Activated T-cell treated with anti-CD3 and anti-CD28 coated beads, Interleukin-2, amount 50 U/mL, for 72 hours (primary cell): ENCODE results near the gene HLA-F. TPM values are rescaled to one million over a fixed set of nuclear protein-coding genes. Genes with fewer than 3 reads are reported as not detected.

Experiments used
- ATAC-seq, 2 donors: fragments of 150-1000 bp; cut with Tn5 transposase; replicated peaks in 1 of 2; 2 replicates each; pipeline ENCODE4 v1.10.0; 2021; ENCODE audit warnings: moderate library complexity in 2 of 2, mild to moderate bottlenecking in 1 of 2
- DNase-seq, 2 donors: peaks; one replicate each; pipeline ENCODE4 v3.0.0; 2021 to 2022; ENCODE audit warnings: mixed read lengths in 1 of 2
- H3K27ac Mint-ChIP-seq: one replicate; pipeline ENCODE4 v1.8.0; 2022; ENCODE audit warnings: mild to moderate bottlenecking, moderate library complexity, mixed read lengths
- H3K27me3 Mint-ChIP-seq: one replicate; pipeline ENCODE4 v1.8.0; 2022; ENCODE audit warnings: low read depth, mixed read lengths
- H3K36me3 Mint-ChIP-seq, 2 donors: one replicate each; pipeline ENCODE4 v1.8.0; 2022; ENCODE audit warnings: mixed read lengths in 2 of 2, mild to moderate bottlenecking in 1 of 2; ENCODE audit not compliant: insufficient read depth in 2 of 2
- H3K4me1 Mint-ChIP-seq: one replicate; pipeline ENCODE4 v1.8.0; 2022; ENCODE audit warnings: low read depth, mixed read lengths
- H3K4me3 Mint-ChIP-seq, 2 donors: one replicate each; pipeline ENCODE4 v1.8.0; 2022; ENCODE audit warnings: mild to moderate bottlenecking in 2 of 2, mixed read lengths in 2 of 2, moderate library complexity in 2 of 2
- H3K9me3 Mint-ChIP-seq, 2 donors: one replicate each; pipeline ENCODE4 v1.8.0; 2022; ENCODE audit warnings: mixed read lengths in 2 of 2
- total RNA-seq, 2 donors: library from RNA; stranded (reverse); gene quantifications; one replicate each; pipeline ENCODE4 v1.2.3, GENCODE V29; 2022

The HLA-F gene
- total RNA-seq, 2 donors from 2014 or later, result 238 to 275 TPM

DNA sequence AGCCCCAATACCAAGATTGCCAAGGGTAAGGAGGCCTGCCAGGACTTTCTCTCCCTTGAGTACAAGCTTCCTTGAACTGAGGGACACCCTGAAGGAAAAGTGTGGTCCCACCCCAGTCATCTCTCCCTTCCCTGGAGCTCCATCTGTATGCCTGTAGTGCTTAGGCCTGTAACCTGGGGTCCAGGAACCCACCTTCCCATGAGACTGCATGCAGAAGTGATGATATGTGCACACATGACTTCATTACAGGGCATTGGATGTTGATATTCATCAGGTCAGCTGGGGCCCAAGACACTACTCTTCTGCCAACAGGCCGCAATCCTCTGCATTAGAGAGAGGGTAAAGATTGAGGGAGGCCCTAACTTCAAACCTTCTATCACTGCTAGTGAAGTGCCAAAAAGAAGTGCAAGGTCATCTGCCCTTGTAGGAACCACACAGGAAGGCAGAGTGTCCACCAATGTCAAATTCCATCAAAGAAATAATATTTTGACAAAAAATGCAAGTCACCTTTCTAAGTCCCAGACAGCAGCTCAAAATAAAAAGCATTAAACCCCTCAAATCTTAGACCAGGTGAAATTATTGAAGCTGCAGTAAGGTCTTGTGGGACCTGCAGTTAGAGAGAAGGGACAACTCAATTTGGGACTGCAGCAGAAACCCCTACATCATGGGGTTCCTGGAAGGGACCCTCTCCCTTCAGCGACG is 5.1 kb downstream of the HLA-F start:
- peaks cover 51% of the 10 kb centered on the region for H3K4me1 Mint-ChIP-seq
- H3K9me3 Mint-ChIP-seq, result no peaks in the 10 kb centered on the region
- no peak overlapping the region for H3K4me3 Mint-ChIP-seq
- ATAC-seq, result no peak
- peak overlapping the region; percentile 45 for H3K27ac Mint-ChIP-seq
- no peaks in the 10 kb centered on the region for H3K27me3 Mint-ChIP-seq
- peaks cover 20 to 31% of the 10 kb centered on the region in 2 donors for H3K36me3 Mint-ChIP-seq
- no peak for DNase-seq

DNA sequence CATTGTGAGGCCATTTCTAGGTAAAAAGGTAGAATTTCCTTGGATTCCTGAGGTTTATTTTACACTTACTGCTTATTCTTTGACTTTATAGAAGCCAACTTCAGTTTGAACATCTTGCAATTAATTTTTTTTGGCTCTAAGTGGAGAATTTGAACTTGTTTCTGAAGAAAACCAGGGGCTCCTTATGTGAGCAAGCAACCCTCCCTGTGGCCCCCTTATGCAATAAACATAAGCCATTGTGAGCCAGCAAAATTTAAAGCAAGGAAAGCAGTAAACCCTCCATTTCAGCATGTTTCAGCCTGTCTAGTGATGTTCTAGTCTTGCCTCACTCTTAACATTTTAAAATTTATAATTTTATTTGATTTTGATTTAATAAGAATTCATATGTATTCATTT is 5.6 kb downstream of the HLA-F start:
- Mint-ChIP-seq H3K9me3 (no peaks in the 10 kb centered on the region), H3K27ac (no peak overlapping the region), H3K4me3 (no peak overlapping the region), H3K27me3 (no peaks in the 10 kb centered on the region), H3K36me3 (peaks cover 20 to 31% of the 10 kb centered on the region in 2 donors), H3K4me1 (peaks cover 53% of the 10 kb centered on the region)
- DNase-seq (no peak), ATAC-seq (no peak)

DNA sequence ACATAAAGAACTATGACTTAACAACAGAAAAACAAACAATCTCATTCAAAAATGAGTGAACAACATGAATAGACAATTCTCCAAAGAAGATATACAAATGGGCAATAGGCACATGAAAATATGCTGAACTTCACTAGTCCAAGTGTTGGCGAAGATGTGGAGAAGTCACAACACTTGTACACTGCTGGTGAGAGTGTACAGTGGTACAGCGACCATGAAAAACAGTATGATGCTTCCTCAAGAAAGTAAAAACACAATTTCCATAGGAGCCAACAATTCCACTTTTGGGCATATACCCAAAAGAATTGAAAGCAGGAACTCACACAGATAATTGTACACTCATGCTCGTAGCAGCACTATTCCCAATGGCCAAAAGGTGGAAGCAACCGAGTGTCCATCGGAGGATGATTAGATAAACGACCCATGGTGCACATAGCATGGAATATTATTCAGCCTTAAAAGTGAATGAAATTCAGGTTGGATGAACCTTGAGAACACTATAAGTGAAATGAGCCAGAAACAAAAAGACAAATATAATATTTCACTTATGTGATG is 6.6 kb downstream of the HLA-F start:
- no peak for DNase-seq
- Mint-ChIP-seq H3K36me3 (peaks cover 11 to 24% of the 10 kb centered on the region in 2 donors), H3K4me3 (no peak overlapping the region), H3K27me3 (no peaks in the 10 kb centered on the region), H3K4me1 (peaks cover 54% of the 10 kb centered on the region), H3K27ac (peak overlapping the region; percentile 52), H3K9me3 (no peaks in the 10 kb centered on the region)
- ATAC-seq, result no peak

DNA sequence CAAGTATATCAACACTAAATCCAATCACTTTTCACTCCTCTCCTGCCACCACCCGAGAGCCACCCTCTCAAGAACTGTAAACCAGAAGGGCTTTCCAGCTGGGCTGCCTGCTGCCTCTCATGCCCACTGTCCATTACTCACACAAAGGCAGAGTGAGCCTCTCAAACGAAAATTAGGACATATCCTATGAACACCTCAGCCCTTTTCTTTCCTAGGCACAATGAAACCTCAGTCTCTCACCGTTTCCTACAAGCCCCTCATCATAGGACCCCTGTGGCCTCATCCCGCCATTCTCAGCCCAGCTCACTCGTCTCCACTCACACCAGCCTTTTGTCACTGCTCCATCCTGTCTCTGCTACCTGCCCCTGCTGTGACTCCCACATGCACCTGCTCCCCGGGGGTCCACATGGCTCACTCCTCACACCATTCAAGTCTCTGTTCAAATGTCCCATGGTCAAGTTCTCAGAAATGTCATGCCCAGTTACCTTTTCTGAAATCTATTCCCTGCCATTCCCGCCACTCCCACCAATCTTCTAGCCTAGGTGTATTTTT is 7.4 kb downstream of the HLA-F start:
- Mint-ChIP-seq H3K36me3 (peaks cover 9 to 18% of the 10 kb centered on the region in 2 donors), H3K27me3 (no peaks in the 10 kb centered on the region), H3K27ac (peak overlapping the region; percentile 43), H3K9me3 (no peaks in the 10 kb centered on the region), H3K4me3 (no peak overlapping the region), H3K4me1 (peaks cover 47% of the 10 kb centered on the region)
- ATAC-seq, result peak in 1 of 2 donors; percentile 18
- no peak for DNase-seq

DNA sequence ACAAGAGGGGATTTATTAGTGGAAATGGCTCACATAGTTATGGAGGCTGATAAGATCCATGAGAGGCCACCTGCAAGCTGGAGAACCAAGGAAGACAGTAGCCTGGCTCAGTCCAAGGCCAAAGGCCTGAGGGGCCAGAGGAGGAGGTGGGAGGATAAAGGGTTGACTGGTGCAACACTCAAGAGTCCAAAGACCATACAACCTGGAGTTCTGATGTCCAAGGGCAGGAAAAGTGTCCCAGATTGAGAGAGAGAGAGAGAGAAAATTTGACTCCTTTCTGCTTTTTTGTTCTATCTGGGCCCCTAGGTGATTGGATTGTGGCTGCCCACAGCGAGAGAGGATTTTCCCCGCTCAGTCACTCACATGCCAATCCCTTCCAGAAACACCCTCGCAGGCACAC is 8.0 kb downstream of the HLA-F start:
- DNase-seq (no peak), ATAC-seq (no peak)
- Mint-ChIP-seq H3K4me3 (no peak overlapping the region), H3K36me3 (peaks cover 11 to 16% of the 10 kb centered on the region in 2 donors), H3K27ac (peak overlapping the region; percentile 43), H3K27me3 (no peaks in the 10 kb centered on the region), H3K4me1 (peaks cover 40% of the 10 kb centered on the region), H3K9me3 (no peaks in the 10 kb centered on the region)

DNA sequence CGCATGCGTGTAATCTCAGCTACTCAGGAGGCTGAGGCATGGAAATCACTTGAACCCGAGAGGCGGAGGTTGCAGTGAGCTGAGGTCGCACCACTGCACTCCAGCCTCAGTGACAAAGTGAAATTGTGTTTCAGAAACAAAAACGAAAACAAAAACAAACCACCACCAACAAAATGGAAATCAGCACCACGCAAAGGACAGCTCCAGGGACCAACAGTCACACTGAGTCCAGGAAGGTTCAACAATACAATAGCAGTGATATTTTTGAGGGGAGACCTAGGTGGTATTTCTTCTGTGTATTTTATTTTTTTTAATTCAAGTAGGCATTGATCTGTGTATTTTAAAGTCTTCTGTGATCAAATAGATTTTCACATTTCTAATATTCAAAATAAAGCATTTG is 9.8 kb downstream of the HLA-F start:
- DNase-seq (no peak), ATAC-seq (no peak)
- H3K4me1 Mint-ChIP-seq, result peaks cover 23% of the 10 kb centered on the region
- no peak overlapping the region for H3K4me3 Mint-ChIP-seq
- H3K36me3 Mint-ChIP-seq, result peaks cover 2 to 3% of the 10 kb centered on the region in 2 donors
- H3K27me3 Mint-ChIP-seq, result no peaks in the 10 kb centered on the region
- H3K27ac Mint-ChIP-seq, result no peak overlapping the region
- no peaks in the 10 kb centered on the region for H3K9me3 Mint-ChIP-seq

DNA sequence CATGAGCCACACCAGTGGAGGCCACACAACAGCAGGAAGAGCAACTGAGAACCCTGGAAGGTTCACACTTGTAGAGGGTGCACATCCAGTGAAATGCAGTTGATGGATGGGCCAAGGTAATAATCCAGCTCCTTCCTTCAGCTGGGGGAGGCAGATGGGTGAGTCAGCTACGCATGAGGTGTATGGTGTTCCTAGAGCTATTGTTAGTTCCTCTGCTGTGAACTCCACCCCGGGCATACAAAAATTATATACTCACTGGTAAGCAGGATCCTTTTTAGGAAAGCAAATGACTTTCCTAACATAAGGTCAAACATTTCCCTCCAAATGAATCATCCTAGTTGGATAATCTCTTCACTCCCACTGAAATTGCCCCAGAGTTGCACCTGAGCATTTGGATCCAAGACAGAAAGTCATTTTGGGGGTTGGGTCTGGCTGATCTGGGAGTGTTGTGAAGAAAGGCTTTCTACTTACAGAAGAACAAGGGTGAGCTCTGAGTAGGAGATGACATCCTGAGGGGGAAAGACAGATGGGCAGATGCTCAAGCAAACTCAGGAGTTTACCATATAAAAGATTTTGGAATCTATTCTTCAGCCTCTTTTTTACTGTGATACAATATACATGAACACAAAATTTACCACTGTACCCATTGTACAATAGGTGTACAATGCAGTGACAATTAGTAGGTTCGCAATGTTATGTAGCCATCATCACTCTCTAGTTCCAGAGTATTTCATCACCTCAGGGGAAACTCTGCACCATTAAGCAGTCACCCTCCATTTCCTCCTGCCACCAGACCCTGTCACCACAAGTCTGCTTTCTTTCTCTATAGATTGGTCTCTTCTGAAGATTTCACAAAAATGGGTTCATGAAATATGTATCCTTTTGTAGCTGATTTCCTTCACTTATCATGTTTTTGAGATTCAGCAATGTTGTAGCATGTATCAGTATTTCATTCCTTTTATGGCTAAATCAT is 11.1 kb downstream of the HLA-F start:
- no peak for DNase-seq
- ATAC-seq, result no peak
- Mint-ChIP-seq H3K4me1 (peaks cover 20% of the 10 kb centered on the region), H3K4me3 (peak overlapping the region in 1 of 2 donors; percentile 15), H3K36me3 (peaks cover 0 to 3% of the 10 kb centered on the region in 2 donors), H3K9me3 (no peaks in the 10 kb centered on the region), H3K27ac (peak overlapping the region; percentile 52), H3K27me3 (no peaks in the 10 kb centered on the region)

DNA sequence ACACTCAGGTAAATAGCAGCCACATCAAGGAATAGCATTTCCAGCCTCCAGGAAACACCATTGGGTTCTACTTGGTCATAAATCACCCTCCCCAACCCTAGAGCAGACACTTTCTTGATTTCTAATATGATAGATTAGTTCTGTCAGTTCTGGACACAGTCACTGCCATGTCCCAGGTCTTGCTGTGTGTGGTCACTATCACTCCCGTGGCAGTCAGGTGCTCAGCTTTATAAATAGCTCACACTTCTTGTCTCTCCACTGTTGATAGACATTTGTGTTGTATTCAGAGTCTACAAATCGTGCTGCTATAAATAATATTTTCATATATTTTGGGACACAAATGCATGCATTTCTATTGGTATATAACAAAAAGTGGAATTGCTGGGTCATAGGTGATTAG is 13.3 kb downstream of the HLA-F start:
- ATAC-seq, result no peak
- Mint-ChIP-seq H3K36me3 (peaks cover 0 to 3% of the 10 kb centered on the region in 2 donors), H3K27ac (no peak overlapping the region), H3K27me3 (no peaks in the 10 kb centered on the region), H3K9me3 (no peaks in the 10 kb centered on the region), H3K4me3 (no peak overlapping the region), H3K4me1 (peaks cover 13% of the 10 kb centered on the region)
- no peak for DNase-seq

DNA sequence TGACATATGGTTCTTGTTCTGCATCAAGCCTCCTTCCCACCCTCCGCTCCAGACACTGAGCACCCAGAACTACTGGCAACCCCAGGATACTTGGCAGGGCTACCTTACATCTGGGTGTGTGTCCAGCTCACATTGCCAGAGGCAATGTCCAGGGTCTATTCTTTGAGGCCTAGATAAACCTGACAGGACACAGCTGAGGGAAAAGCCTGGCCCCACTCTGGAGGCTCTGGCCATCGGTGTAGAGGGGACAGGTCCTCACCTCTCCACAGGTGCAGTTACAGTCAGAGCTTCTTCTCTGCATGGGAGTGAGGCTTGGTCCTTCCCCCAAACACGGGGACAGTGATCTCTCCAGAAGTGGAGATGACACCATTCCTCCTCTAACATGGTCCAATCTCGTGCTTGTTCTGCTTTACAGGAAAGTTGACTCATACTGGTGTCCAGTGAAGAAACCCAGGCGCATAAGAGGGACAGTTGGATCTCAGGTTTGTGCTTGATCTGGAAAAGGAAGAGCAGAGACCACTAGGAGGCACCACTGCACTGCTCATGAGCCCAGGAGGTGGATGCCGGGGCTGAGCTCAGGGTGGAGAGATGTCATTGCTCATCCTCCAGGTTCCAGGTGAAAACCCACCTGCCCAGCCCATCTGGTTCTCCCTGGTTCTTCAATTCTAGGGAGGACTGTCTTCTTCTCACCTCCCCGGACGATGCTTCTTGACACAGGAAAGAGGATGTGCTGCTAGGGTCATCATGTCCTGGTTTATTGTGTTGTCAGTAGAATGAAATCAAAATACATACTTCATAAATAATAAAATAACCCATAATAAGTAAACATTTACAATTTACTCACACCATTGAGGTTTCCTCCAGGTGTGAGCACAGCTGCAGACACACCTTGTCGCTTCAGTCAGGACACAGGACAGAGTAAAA is 14.7 kb downstream of the HLA-F start:
- DNase-seq (peak; percentile 73 to 74), ATAC-seq (peak; percentile 83)
- Mint-ChIP-seq H3K9me3 (no peaks in the 10 kb centered on the region), H3K36me3 (peaks cover 0 to 3% of the 10 kb centered on the region in 2 donors), H3K4me3 (no peak overlapping the region), H3K27me3 (no peaks in the 10 kb centered on the region), H3K27ac (no peak overlapping the region), H3K4me1 (peaks cover 13% of the 10 kb centered on the region)

DNA sequence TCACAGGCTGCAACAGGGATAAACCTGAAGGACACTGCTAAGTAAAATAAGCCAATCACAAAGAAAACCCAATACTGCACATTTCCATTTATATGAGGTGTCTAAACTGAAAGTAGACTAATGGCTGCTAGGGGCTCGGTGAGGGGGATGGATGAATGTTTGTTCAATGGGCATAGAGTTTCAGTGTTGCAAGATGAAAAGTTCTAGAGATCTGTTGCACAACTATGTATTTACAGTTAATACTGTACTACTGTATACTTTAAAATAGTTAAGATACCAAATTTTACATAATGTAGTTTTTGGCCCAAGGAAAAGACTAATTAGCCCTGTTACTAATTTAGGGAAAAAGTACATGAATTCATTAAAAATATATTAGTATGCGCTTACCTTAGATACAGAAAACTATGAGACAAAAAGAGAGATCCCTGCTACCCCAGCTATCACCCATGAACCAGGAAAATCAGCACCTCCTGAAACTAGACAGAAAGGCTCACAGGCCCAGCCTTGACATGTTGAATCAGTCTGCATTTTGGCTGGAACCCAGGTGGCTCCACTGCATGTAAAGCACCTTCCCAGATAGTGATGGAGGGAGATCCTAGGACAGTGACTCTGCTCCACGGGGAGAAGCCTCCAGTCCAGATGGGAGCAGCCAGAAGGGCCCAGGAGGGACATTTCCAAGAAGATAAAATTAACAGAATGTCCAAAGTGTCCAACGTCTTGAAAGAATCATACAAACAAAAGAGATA is 16.1 kb downstream of the HLA-F start:
- no peaks in the 10 kb centered on the region for H3K27me3 Mint-ChIP-seq
- peaks cover 6% of the 10 kb centered on the region for H3K4me1 Mint-ChIP-seq
- DNase-seq, result no peak
- H3K36me3 Mint-ChIP-seq, result peaks cover 0 to 3% of the 10 kb centered on the region in 2 donors
- H3K9me3 Mint-ChIP-seq, result no peaks in the 10 kb centered on the region
- ATAC-seq, result no peak
- H3K4me3 Mint-ChIP-seq, result no peak overlapping the region
- no peak overlapping the region for H3K27ac Mint-ChIP-seq

DNA sequence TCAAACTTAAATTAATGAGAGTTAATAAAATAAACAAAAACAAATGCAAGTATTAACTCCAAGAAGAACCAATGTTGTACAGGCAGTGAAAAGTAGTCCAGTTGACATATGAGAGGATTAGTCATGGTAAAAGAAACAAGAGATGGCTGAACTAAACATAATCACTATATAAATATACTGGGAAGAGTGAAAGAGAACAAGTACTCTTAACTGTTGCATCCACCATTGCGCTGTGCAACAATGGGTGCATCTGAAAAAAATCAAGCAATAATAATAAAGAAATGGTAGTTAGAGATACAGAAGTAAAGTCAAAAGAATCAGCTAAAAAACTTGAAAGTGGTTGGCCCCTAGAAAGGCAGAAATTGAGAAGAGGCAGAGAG is 16.6 kb downstream of the HLA-F start:
- peaks cover 0 to 3% of the 10 kb centered on the region in 2 donors for H3K36me3 Mint-ChIP-seq
- no peak for ATAC-seq
- no peaks in the 10 kb centered on the region for H3K9me3 Mint-ChIP-seq
- H3K27me3 Mint-ChIP-seq, result no peaks in the 10 kb centered on the region
- no peak overlapping the region for H3K4me3 Mint-ChIP-seq
- peaks cover under 1% of the 10 kb centered on the region for H3K4me1 Mint-ChIP-seq
- H3K27ac Mint-ChIP-seq, result peak overlapping the region; percentile 63
- DNase-seq, result no peak

DNA sequence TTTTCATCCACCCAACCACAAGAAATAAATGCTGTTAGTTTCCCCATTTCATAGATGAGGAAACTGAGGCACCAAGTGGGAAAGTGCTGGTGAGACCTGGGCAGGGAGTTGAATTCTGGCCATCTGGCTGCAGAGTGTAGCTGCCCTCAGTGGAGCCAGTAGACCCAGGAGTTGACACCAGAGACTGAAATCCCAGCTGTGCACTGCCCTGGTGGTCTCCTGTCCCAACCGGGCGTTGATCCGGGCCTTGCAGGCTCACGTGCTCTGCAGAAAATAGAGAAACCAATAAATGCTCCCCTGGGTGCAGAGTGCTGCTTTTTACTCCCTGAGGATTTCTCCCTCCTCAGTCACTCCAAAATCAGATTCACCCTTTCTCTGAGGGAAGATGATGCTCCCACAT is 18.4 kb downstream of the HLA-F start:
- no peak for ATAC-seq
- Mint-ChIP-seq H3K4me1 (no peaks in the 10 kb centered on the region), H3K27me3 (no peaks in the 10 kb centered on the region), H3K36me3 (no peaks in the 10 kb centered on the region), H3K9me3 (no peaks in the 10 kb centered on the region), H3K27ac (no peak overlapping the region), H3K4me3 (no peak overlapping the region)
- no peak for DNase-seq
